Stimulated activated CD4-positive, alpha-beta T cell treated with anti-CD3 and anti-CD28 coated beads, TNF-alpha, amount 100 ng/mL, for 1 hour (primary cell): ENCODE data around the gene SFXN4.
"Not testable (repeated sequence)": the region's sequence is repeated elsewhere in the genome, so short reads cannot be mapped to it uniquely, and the experiment has no call there.

Experiments used
- DNase-seq, 3 donors: peaks; one replicate each; pipeline ENCODE4 v3.0.0-alpha.2; 2020; ENCODE audit warnings: low read depth in 3 of 3, low spot score in 1 of 3

SFXN4 gene

DNA sequence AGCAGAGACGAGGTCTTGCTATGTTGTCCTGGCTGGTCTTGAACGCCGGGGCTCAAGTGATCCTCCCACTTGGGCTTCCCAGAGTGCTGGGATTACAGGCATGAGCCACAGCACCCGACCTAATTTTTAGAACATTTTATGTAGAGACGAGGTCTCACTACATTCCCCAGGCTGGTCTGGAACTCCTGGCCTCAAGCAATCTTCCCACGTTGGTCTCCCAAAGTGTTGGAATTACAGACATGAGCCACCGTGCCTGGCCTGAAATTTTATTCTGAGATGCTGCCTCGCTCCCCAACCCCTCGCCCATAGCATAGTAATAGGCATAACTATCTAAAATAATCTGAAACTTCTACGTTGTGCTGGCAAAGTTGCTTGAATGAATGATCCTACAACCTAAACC is 21.9 kb downstream of the SFXN4 start:
- DNase-seq: no peak

DNA sequence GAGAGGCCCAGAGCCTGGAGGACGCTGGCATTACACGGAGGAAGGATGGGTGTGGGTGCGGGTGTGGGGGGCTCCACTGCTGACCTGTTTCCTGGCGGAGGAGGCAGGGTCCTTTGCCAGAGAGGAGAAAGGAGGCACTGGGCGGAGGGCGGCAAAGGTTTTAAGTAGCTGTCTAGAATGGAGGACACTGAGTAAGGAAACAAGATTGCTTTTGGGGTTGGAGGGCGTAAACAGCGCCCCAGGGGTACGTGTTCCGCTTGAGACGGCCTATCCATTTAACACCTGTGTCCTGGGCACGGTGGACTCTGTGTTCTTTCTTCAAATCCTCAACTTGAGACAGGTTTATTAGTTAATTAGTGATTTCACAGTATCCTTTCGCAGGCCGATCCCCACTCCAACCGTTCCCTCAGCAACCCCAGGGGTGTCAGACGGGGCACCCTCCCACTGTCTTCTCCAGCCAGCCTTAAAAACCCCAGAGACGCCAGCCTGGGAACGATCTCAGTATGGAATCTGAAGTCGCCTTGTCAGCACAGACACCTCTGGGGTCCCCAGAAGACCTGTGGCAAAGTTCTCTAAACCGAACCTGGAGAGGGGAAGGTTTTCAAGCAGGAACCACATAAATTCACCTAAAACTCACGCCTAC is 24.8 kb downstream of the SFXN4 start:
- no peak for DNase-seq

DNA sequence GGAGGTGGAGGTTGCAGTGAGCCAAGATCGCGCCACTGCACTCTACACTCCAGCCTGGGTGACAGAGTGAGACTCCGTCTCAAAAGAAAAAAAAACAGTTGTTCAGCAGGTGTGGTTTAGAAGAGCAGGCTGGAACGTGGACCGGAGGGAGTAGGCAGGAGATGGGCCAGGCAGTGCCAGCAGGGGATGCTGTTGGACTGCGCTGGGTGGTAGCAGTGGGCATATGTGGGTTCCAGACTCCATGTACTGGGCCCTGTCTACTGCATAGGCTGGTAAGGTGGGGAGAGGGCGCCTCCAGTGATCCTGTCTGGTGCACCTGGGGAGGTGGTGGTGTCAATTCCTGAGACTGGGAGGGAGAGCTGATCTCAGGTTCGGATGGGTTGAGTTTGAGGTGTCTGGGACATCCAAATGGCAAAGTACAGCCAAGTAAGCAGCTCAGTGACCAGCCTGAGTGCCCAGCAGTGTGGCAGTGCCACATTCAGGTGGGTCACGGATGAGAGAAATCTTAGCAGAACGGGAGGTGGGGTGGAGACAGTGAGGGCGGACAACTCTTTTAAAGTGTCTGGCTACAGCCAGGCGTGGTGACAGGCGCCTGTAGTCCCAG is 25.9 kb downstream of the SFXN4 start:
- peak; percentile 8 to 28 (median 21) for DNase-seq

DNA sequence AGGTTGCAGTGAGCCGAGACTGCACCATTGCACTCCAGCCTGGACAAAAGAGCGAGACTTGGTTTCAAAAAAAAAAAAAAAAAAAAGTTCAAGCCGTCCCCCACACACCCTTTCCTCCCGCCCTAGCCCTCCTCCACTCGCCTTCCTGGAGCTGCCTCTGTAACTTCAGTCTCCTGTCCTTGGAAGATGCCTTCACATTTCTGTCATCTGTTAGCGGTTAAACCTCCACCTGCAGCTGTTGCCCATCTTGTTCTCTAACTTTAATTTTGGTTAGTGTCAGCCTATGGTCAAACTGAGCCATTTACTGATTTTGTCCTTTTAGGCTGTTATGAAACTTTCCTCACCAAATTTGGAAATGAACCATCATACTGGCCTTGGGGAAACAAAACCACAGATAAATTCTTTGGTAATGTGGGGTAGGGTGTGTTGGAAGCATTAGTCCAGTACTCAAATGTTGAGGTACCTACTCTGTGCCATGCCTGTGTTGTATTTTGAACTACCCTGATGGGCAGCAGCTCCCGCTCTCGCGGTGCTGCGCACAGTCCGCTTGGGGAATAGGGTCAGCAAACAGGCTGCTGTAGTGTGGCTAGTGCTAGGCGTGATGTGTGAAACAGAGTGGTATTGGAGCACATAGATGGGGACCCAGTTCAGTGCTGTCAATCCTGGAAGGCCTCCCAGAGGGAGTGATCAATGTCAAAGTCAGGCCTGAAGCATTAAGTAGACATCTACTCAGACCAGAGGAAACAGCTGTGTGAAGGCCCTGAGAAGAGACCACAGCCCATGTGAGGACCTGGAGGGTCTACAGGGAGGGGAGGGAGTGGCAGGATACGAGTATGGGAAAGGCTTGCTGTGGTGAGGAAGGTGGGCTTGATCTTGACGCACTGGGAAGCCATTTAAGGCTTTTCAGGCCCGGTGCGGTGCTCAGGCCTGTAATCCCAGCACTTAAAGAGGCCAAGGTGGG is 26.9 kb downstream of the SFXN4 start:
- no peak for DNase-seq

DNA sequence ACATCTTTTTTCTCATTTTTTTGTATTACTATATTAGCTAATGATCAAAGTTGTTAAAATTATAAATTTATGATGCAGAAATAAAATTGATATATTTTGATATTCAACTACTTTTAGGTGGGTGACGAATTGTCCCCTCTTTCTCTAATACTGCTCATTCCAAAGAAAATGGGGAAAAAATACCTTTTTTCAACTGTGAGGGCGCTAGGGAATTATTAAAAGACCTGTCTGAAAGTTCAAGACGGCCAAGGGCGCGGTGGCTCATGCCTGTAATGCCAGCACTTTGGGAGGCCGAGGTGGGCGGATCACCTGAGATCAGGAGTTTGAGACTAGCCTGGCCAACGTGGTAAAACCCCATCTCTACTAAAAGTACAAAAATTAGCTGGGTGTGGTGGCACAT is 27.6 kb downstream of the SFXN4 start:
- DNase-seq: not testable (repeated sequence)

DNA sequence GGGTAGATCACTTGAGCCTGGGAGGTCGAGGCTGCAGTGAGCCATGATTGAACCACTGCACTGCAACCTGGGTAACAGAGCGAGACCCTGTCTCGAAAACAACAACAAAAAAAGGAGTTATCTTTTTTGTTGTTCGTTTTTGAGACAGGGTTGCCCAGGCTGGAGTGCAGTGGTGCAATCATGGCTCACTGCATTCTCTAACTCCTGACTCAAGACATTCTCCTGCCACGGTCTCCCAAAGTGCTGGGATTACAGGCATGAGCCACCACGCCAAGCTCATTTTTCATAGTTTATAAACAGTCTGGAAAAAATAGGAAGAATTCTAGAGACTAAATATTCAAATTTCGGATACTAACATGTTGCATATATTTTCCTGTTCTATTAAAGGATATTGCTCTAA is 29.4 kb downstream of the SFXN4 start:
- DNase-seq: no peak

DNA sequence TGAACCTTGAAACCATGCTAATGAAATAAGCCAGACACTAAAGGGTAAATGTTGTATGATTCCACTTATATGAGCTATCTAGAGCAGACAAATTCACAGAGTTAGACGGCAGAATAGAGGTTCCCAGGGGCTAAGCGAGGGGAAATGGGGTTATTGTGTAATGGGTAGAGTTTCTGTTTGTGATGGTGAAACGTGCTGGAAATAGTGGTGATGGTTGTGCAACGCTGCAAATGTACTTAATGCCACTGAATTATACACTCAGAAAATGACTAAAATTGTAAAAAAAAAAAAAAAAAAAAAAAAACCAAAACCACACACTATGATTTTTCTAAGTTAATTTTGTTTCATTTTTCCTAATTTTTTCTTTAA is 30.0 kb downstream of the SFXN4 start:
- DNase-seq: no peak

DNA sequence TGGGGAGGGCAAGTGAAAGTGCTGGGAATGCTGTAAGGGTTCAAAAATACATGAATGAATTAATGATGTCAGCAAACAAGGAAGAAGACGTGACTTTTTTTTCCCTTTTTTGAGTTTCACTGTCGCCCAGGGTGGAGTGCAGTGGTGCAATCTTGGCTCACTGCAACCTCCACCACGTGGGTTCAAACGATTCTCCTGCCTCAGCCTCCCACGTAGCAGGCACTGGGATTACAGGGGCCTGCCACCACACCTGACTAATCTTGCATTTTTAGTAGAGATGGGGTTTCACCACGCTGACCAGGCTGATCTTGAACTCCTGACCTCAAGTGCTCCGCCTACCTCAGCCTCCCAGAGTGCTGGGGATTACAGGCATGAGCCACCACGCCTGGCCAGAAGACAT is 31.6 kb downstream of the SFXN4 start:
- DNase-seq: no peak

DNA sequence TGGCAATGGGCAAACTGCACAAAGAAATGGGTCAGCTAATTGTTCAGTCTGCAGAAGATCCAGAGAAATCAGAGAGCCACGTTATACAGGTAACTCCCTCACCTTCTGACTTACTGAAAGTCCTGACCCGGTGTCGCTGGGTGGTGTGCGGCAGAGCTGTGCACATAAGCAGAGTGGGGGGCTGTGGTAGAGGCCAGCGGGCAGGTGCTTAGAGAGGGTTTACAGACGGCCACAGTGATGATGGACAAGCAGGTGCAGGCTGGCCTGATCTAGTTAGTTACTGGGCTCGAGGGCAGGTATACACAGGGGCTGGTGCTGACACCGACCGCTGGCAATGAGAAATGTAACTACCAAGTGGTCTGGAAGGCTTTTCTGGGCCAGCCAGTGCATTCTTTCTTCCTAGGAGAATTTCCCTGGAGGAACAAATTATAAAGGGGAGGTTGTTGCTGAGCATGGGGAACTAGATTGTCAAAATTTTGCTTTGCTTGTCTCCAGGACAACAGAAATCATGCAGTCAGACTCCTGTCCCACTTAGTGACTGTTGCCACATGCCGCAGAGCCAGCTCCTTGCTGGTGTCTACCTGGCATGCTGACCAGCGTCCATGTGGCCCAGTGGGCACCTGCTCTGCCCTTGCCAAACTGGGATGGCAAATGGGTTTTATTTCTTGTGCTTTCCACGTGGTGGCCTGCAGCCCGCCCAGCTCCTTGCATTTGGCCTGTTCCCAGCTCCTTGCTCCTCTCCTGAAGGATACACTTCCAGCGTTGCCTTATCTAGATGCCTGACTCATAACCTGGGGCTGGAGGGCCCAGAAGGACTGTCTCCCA is 32.8 kb downstream of the SFXN4 start:
- no peak for DNase-seq

DNA sequence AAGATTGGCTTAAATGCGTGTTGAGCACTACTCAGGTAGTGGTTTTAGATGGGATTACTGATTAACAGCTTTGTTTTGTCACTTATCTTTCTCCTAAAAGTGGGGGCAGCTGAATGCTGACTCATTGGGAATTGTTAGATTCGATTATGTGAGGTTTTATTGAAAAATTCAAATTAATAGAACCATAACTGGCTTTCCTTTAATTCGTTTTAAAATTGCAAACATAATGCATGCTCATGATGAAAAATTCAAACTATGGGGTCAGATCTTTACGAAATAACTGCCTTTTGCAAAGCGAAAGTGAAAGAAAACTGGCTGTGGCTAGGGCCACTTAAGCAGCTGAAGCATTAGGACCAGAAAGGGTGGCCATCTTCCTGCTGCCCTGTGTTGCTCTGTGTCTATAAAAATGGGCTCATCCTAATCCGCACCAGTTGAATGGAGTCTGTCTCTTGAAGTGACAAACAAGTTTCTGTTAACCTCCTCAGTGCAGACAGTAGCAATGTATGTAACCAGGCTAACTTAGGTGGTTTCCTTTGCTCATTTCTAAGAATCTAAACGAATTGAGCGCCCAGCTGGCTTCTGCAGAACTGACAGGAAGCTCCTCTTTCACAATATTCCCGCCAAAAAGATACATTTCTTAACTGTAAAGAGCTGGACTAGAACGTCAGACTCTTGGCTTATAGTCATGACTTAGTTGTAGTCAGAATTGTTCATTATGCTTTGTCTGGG is 33.8 kb downstream of the SFXN4 start:
- no peak for DNase-seq

DNA sequence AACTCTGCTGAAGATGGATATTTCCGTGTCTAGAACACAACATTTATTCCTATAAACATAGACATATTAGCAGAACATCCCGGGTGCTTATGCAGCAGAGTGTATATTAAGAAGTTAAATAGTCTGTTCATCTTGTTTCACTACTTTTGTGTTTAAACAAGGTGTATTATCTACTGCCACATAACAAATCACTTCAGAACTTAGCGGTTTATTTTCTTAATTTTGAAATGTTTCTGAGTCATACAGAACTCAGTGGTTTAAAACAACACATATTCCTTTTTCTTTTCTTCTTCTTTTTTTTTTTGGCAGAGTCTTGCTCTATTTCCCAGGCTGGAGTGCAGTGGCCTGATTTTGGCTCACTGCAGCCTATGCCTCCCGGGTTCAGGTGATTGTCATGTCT is 35.8 kb downstream of the SFXN4 start:
- no peak for DNase-seq

DNA sequence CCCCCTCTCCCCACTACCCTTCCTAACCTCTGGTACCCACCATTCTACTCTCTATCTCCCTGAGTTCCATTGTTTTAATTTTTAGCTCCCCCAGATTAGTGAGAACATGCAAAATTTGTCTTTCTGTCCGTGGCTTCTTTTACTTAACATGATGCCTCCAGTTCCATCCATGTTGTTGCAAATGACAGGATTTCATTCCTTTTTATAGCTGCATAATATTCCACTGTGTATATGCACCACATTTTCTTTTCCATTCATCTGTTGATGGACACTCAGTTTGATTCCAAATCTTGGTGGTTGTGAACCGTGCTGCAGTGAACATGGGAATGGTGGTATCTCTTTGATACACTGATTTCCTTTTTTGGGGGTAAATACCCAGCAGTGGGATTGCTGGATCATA is 39.6 kb downstream of the SFXN4 start:
- no peak for DNase-seq

DNA sequence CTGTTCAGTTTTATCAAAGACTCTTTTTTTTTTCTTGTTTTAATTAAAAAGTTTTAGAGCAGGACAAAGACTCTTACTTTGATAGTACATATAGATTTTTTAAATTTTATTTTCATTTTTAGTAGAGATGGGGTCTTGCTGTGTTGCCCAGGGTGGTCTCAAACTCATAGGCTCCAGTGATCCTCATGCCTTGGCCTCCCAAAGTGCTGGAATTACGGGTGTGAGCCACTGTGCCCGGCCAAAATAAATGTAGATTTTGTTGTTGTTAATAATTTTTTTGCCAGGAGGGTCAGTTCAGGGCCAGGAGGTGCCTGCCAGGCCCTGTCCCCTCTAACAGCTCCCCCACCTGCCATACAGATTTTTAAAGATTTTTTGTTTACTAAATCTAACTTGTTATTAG is 44.6 kb downstream of the SFXN4 start:
- no peak for DNase-seq

DNA sequence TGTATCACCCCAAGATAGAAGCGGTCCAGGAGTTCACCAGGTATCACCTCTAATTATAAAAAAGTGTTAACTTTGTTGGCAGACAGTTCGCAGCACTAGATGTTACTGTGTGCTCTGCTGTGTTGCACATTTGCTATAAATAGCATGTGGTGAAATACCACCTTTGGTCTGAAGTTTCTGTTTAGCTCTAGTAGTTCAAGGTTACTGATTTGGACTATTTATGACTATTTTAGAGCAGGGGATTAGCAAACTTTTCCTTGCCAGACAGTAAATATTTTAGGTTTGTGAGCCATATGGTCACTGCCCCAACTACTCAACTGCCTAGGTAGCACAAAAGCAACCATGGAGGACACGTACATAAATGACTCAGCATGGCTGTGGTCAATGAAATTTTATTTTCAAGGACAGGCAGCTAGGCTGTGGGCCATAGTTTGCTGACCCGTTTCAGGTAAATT is 45.1 kb downstream of the SFXN4 start:
- DNase-seq: no peak

DNA sequence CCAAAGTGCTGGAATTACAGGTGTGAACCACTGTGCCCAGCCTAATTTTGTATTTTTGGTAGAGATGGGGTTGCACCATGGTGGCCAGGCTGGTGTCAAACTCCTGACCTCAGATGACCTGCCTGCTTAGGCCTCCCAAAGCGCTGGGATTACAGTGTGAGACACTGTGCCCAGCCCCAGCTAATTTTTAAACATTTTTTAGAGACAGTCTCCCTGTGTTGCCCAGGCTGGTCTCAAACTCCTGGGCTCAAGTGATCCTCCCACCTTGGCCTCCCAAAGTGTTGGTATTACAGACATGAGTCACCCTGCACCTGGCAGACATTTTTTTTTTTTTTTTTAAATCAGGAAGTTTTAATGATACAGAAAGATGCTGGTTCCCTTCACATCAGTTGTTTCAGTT is 46.1 kb downstream of the SFXN4 start:
- DNase-seq: no peak

DNA sequence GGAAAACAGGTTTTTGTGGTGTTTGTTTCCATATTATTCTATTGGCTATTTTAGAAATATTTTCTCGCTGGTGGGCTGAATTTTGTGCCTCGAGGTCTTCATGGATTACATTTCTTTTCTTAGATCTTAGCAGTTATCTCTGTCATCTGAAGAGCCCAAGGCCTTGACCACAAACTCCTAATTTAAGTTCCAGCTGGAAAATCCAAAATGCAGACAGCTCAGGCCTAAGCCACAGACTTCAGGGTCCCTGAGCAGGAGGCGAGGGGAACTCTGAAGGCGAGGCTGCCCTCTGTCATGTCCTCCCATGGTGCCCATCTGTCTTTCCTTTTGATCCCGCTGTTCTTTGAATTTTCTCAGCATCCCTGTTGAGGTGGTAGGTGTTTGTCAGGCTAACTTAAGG is 47.3 kb downstream of the SFXN4 start:
- DNase-seq: no peak

DNA sequence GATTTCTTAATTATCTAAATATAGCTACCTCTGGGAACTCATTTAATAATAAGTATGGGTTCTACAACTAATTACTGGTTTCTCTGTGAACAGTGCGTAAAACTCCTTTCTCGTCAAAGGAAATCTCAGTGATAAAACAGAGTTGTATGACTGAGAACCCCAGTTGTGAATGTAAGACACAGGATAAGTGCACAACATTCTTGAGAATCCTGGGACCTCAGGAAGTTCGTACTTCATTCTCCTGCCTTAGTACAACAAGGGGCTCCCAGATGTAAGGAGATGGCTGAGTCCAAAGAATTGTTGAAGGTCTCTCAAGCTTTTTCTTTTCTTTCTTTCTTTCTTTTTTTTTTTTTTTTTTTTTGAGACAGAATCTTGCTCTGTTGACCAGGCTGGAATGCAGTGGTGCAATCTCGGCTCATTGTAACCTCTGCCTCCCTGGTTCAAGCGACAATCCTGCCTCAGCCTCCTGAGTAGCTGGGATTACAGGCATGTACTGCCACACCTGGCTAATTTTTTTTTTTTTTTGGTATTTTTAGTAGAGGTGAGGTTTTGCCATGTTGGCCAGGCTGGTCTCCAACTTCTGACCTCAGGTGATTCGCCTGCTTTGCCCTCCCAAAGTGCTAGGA is 49.1 kb downstream of the SFXN4 start:
- no peak for DNase-seq

DNA sequence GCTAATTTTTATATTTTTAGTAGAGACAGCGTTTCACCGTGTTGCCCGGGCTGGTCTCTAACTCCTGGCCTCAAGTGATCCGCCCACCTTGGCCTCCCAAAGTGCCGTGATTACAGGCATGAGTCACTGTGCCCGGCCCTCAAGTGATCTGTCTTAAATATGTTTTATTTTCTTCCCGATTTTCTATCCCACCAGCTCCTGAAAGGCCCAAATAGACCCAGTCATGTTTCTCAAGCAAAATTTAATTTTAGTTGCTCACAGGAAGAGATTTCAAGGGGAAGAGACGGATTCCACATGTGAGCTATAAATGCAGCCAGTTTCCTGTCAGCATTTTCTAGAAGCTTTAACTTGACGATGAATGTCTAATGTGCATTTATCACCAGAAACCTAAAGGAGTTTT is 49.6 kb downstream of the SFXN4 start:
- no peak for DNase-seq

DNA sequence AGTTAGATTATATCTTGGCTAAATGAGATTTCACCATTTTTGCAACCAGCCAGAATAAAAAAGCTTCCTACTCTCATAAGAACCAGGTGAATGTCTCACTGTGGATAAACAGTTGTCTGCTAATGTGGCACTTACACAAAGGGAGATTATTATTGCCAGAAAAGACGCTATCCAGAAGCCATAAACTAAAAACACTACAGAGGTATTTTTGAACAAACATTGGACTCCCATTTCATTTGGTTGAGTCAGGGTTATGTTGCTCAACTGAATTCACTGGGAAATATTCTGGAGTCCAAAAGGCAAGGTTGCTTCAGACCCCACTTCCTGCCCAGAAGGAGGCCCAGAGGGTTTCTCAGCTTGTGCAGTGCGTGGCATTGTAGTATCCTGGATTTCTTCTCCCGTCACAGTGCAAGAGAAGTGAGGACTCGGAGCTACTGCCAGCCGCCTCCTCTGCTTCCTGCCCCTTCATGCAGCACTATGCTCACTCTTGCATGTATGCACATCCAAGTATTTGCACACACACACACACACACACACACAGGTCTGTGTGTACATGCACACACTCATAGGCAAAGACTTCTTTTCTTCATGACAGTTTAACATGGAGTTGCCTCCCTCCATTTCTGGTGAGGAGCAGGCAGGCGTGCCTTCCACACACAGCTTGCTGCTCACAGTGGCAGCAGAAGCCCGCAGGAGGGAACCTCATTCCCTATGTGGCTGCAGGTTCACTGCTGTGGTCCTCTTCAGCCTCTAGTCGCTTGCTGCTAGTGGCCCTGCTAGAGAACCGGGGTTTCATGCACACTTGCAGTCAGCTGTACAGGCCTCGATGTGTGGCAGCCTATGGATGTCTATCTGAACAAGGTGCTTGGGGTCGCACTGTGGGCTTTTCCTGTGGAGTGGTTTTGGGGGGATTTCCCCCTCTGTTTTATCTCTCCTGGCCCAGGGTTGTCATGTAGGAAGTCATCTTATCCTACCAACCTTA is 51.5 kb downstream of the SFXN4 start:
- no peak for DNase-seq
